SH-SY5Y (cell line): Measurements from ENCODE around the gene ZNF649.

Source experiments
- GATA2 ChIP-seq: IDR thresholded peaks from 2 replicates; pipeline ENCODE4 v1.6.1; 2011; ENCODE audit warnings: mild to moderate bottlenecking, low read depth, low read length
- GATA3 ChIP-seq: IDR thresholded peaks from 2 replicates; pipeline ENCODE4 v1.6.1; 2011; ENCODE audit warnings: low read depth, mild to moderate bottlenecking, low read length, moderate library complexity

- no peak for TF ChIP-seq GATA2
- TF ChIP-seq GATA3: no peak
Observed at GRCh38 chr19:51904331-51905165, at the start of gene ZNF649.
